ENCODE results near the gene AIMP2.
A peak's percentile ranks its signal among the peaks of the same experiment; 100 is the strongest.
"Not testable (repeated sequence)": the region's sequence is repeated elsewhere in the genome, so short reads cannot be mapped to it uniquely, and the experiment has no call there.

Gene AIMP2

GRCh38 chr7:6008668-6009611, at the start of gene AIMP2, which contains the start of gene PMS2:
TSS of gene AIMP2 (plus strand) at chr7:6009272. CDS start at chr7:6009364, 92 bp downstream.
TSS of gene PMS2 (minus strand) at chr7:6009049. CDS start at chr7:6009019, 30 bp downstream.
- Mint-ChIP-seq H3K27ac (peak within 1 kb of the TSS; percentile 95), H3K27me3 (no peaks in the 10 kb centered on the region), H3K9me3 (ENCODE audit: low read depth) (no peaks in the 10 kb centered on the region), H3K36me3 (peaks cover 4% of the 10 kb centered on the region), H3K4me1 (ENCODE audit: low read depth) (peaks cover 40% of the 10 kb centered on the region), H3K4me3 (peak within 1 kb of the TSS; percentile 93)

GRCh38 chr7:5963205-5963604, 45.9 kb upstream of the AIMP2 start:
- H3K27me3 Mint-ChIP-seq; H3K4me3 Mint-ChIP-seq; H3K27ac Mint-ChIP-seq; H3K4me1 Mint-ChIP-seq (ENCODE audit: low read depth); H3K9me3 Mint-ChIP-seq (ENCODE audit: low read depth); H3K36me3 Mint-ChIP-seq: not testable (repeated sequence)

GRCh38 chr7:5963810-5964209, 45.3 kb upstream of the AIMP2 start:
- H3K36me3 Mint-ChIP-seq; H3K9me3 Mint-ChIP-seq (ENCODE audit: low read depth); H3K27ac Mint-ChIP-seq; H3K4me1 Mint-ChIP-seq (ENCODE audit: low read depth); H3K27me3 Mint-ChIP-seq; H3K4me3 Mint-ChIP-seq: not testable (repeated sequence)

GRCh38 chr7:5970347-5970911, 38.6 kb upstream of the AIMP2 start, which contains the start of gene RSPH10B:
TSS of gene RSPH10B (minus strand) at chr7:5970689. CDS start at chr7:5967116, 3,573 bp downstream.
- not testable (repeated sequence) for H3K4me3 Mint-ChIP-seq; H3K27me3 Mint-ChIP-seq; H3K27ac Mint-ChIP-seq; H3K36me3 Mint-ChIP-seq; H3K9me3 Mint-ChIP-seq (ENCODE audit: low read depth); H3K4me1 Mint-ChIP-seq (ENCODE audit: low read depth)

- not testable (repeated sequence) for H3K27me3 Mint-ChIP-seq; H3K4me3 Mint-ChIP-seq; H3K36me3 Mint-ChIP-seq; H3K4me1 Mint-ChIP-seq (ENCODE audit: low read depth); H3K9me3 Mint-ChIP-seq (ENCODE audit: low read depth); H3K27ac Mint-ChIP-seq
Observed at GRCh38 chr7:5973580-5973979, 35.5 kb upstream of the AIMP2 start.

GRCh38 chr7:5979680-5980314, 29.3 kb upstream of the AIMP2 start:
- H3K27me3 Mint-ChIP-seq; H3K4me1 Mint-ChIP-seq (ENCODE audit: low read depth); H3K4me3 Mint-ChIP-seq; H3K36me3 Mint-ChIP-seq; H3K9me3 Mint-ChIP-seq (ENCODE audit: low read depth); H3K27ac Mint-ChIP-seq: not testable (repeated sequence)

GRCh38 chr7:5987061-5987460, 22.0 kb upstream of the AIMP2 start:
- H3K27me3 Mint-ChIP-seq; H3K4me1 Mint-ChIP-seq (ENCODE audit: low read depth); H3K4me3 Mint-ChIP-seq; H3K27ac Mint-ChIP-seq; H3K9me3 Mint-ChIP-seq (ENCODE audit: low read depth): not testable (repeated sequence)
- peaks cover 12% of the 10 kb centered on the region for H3K36me3 Mint-ChIP-seq

GRCh38 chr7:5997210-5997808, 11.8 kb upstream of the AIMP2 start:
- Mint-ChIP-seq H3K27me3 (no peaks in the 10 kb centered on the region), H3K9me3 (ENCODE audit: low read depth) (no peaks in the 10 kb centered on the region), H3K27ac (no peak overlapping the region), H3K4me3 (no peak overlapping the region), H3K36me3 (peaks cover 2% of the 10 kb centered on the region), H3K4me1 (ENCODE audit: low read depth) (no peaks in the 10 kb centered on the region)

GRCh38 chr7:6007386-6007785, 1.7 kb upstream of the AIMP2 start:
- Mint-ChIP-seq H3K27me3 (no peaks in the 10 kb centered on the region), H3K4me1 (ENCODE audit: low read depth) (peaks cover 32% of the 10 kb centered on the region), H3K4me3 (peak overlapping the region; percentile 93), H3K27ac (peak overlapping the region; percentile 68), H3K36me3 (no peaks in the 10 kb centered on the region), H3K9me3 (ENCODE audit: low read depth) (no peaks in the 10 kb centered on the region)

- Mint-ChIP-seq H3K4me3 (peak overlapping the region; percentile 93), H3K4me1 (ENCODE audit: low read depth) (peaks cover 36% of the 10 kb centered on the region), H3K27ac (peak overlapping the region; percentile 68)
- not testable (repeated sequence) for H3K9me3 Mint-ChIP-seq (ENCODE audit: low read depth); H3K27me3 Mint-ChIP-seq; H3K36me3 Mint-ChIP-seq
Observed at GRCh38 chr7:6007835-6008590, 1.1 kb upstream of the AIMP2 start.

GRCh38 chr7:6010370-6010769, 1.3 kb downstream of the AIMP2 start:
- not testable (repeated sequence) for H3K27me3 Mint-ChIP-seq; H3K36me3 Mint-ChIP-seq; H3K9me3 Mint-ChIP-seq (ENCODE audit: low read depth)
- Mint-ChIP-seq H3K4me3 (peak overlapping the region; percentile 93), H3K4me1 (ENCODE audit: low read depth) (peaks cover 41% of the 10 kb centered on the region), H3K27ac (peak overlapping the region; percentile 89)

- Mint-ChIP-seq H3K27me3 (no peaks in the 10 kb centered on the region), H3K9me3 (ENCODE audit: low read depth) (no peaks in the 10 kb centered on the region), H3K27ac (no peak overlapping the region), H3K4me3 (peak overlapping the region; percentile 93), H3K36me3 (peaks cover 4% of the 10 kb centered on the region), H3K4me1 (ENCODE audit: low read depth) (peaks cover 38% of the 10 kb centered on the region)
Observed at GRCh38 chr7:6011541-6011940, 2.5 kb downstream of the AIMP2 start.

GRCh38 chr7:6012355-6013104, 3.5 kb downstream of the AIMP2 start:
- H3K36me3 Mint-ChIP-seq, result peaks cover 4% of the 10 kb centered on the region
- peaks cover 31% of the 10 kb centered on the region for H3K4me1 Mint-ChIP-seq (ENCODE audit: low read depth)
- peak overlapping the region; percentile 41 for H3K27ac Mint-ChIP-seq

More at GRCh38 chr7:6012355-6013104, 3.5 kb downstream of the AIMP2 start:
- Mint-ChIP-seq H3K4me3 (peak overlapping the region; percentile 17), H3K27me3 (no peaks in the 10 kb centered on the region), H3K9me3 (ENCODE audit: low read depth) (no peaks in the 10 kb centered on the region)
